ENCODE results near the gene MYADM.
"Not testable (repeated sequence)": the region's sequence is repeated elsewhere in the genome, so short reads cannot be mapped to it uniquely, and the experiment has no call there.

Gene MYADM

GRCh38 chr19:53828531-53828930, 39.2 kb upstream of the MYADM start:
- Histone ChIP-seq H3K27ac (replicated peaks) (no peak overlapping the region), H3K27me3 (ENCODE audit: insufficient read depth, poor library complexity, severe bottlenecking) (no peaks in the 10 kb centered on the region), H3K4me3 (replicated peaks; ENCODE audit: insufficient read depth, low read length) (no peak overlapping the region)
- no peak for DNase-seq (ENCODE audit: low read depth in 1 of 2, low spot score in 1 of 2)
- TF ChIP-seq SPI1 (IDR thresholded peaks at IDR 0.05; ENCODE audit: borderline replicate concordance, low read depth): no peak

- not testable (repeated sequence) for H3K27ac ChIP-seq (replicated peaks); H3K27me3 ChIP-seq (ENCODE audit: insufficient read depth, poor library complexity, severe bottlenecking); H3K4me3 ChIP-seq (replicated peaks; ENCODE audit: insufficient read depth, low read length)
- peak in 1 of 2 experiments; percentile 26 for DNase-seq (ENCODE audit: low read depth in 1 of 2, low spot score in 1 of 2)
These were observed 34.8 kb upstream of the MYADM start for GRCh38 chr19:53832861-53833260.

- H3K4me3 ChIP-seq (replicated peaks; ENCODE audit: insufficient read depth, low read length); DNase-seq (ENCODE audit: low read depth in 1 of 2, low spot score in 1 of 2); H3K27ac ChIP-seq (replicated peaks); H3K27me3 ChIP-seq (ENCODE audit: insufficient read depth, poor library complexity, severe bottlenecking): not testable (repeated sequence)
These were observed 29.2 kb upstream of the MYADM start for GRCh38 chr19:53838446-53838845.

- H3K27ac ChIP-seq (replicated peaks); H3K4me3 ChIP-seq (replicated peaks; ENCODE audit: insufficient read depth, low read length); H3K27me3 ChIP-seq (ENCODE audit: insufficient read depth, poor library complexity, severe bottlenecking); DNase-seq (ENCODE audit: low read depth in 1 of 2, low spot score in 1 of 2): not testable (repeated sequence)
These were observed 27.4 kb upstream of the MYADM start for GRCh38 chr19:53840241-53840640.

GRCh38 chr19:53840914-53841313, 26.8 kb upstream of the MYADM start:
- H3K27me3 ChIP-seq (ENCODE audit: insufficient read depth, poor library complexity, severe bottlenecking); H3K4me3 ChIP-seq (replicated peaks; ENCODE audit: insufficient read depth, low read length); H3K27ac ChIP-seq (replicated peaks): not testable (repeated sequence)
- peak in 1 of 2 experiments; percentile 59 for DNase-seq (ENCODE audit: low read depth in 1 of 2, low spot score in 1 of 2)

- TF ChIP-seq SPI1 (IDR thresholded peaks at IDR 0.05; ENCODE audit: borderline replicate concordance, low read depth) (no peak), CTCF (IDR thresholded peaks at IDR 0.05; ENCODE audit: insufficient read depth, low read length) (no peak), REST (IDR thresholded peaks at IDR 0.05; ENCODE audit: insufficient replicate concordance, low read depth) (no peak), GABPA (IDR thresholded peaks at IDR 0.05; ENCODE audit: low read depth) (no peak), POLR2AphosphoS5 (IDR thresholded peaks at IDR 0.05; ENCODE audit: low read depth) (no peak)
- H3K27ac ChIP-seq (replicated peaks): no peak overlapping the region
- peak; percentile 64 to 72 for DNase-seq (ENCODE audit: low read depth in 1 of 2, low spot score in 1 of 2)
- peaks cover 4% of the 10 kb centered on the region for H3K27me3 ChIP-seq (ENCODE audit: insufficient read depth, poor library complexity, severe bottlenecking)
- H3K4me3 ChIP-seq (replicated peaks; ENCODE audit: insufficient read depth, low read length): no peak overlapping the region
These were observed 22.8 kb upstream of the MYADM start for GRCh38 chr19:53844849-53845246.

GRCh38 chr19:53847555-53847954, 20.1 kb upstream of the MYADM start:
- DNase-seq (ENCODE audit: low read depth in 1 of 2, low spot score in 1 of 2): no peak
- H3K27me3 ChIP-seq (ENCODE audit: insufficient read depth, poor library complexity, severe bottlenecking): peaks cover 4% of the 10 kb centered on the region
- TF ChIP-seq GABPA (IDR thresholded peaks at IDR 0.05; ENCODE audit: low read depth) (no peak), REST (IDR thresholded peaks at IDR 0.05; ENCODE audit: insufficient replicate concordance, low read depth) (no peak), CTCF (IDR thresholded peaks at IDR 0.05; ENCODE audit: insufficient read depth, low read length) (no peak), POLR2AphosphoS5 (IDR thresholded peaks at IDR 0.05; ENCODE audit: low read depth) (no peak), SPI1 (IDR thresholded peaks at IDR 0.05; ENCODE audit: borderline replicate concordance, low read depth) (no peak)
- no peak overlapping the region for H3K4me3 ChIP-seq (replicated peaks; ENCODE audit: insufficient read depth, low read length)
- no peak overlapping the region for H3K27ac ChIP-seq (replicated peaks)
